Middle frontal gyrus (tissue), 1 donor: ENCODE results near the gene SYK.
"Not testable (repeated sequence)": the region's sequence is repeated elsewhere in the genome, so short reads cannot be mapped to it uniquely, and the experiment has no call there.

Source experiments
- DNase-seq: peaks from one replicate; pipeline ENCODE4 v3.0.0-alpha.2; 2015; ENCODE audit warnings: low spot score; ENCODE audit errors: extremely low spot score

Gene SYK

GRCh38 chr9:90873422-90873821, 71.8 kb downstream of the SYK start:
- no peak for DNase-seq

- no peak for DNase-seq
Measured at GRCh38 chr9:90874194-90874593, 72.6 kb downstream of the SYK start.

- no peak for DNase-seq
Measured at GRCh38 chr9:90878562-90878961, 76.9 kb downstream of the SYK start.

DNA sequence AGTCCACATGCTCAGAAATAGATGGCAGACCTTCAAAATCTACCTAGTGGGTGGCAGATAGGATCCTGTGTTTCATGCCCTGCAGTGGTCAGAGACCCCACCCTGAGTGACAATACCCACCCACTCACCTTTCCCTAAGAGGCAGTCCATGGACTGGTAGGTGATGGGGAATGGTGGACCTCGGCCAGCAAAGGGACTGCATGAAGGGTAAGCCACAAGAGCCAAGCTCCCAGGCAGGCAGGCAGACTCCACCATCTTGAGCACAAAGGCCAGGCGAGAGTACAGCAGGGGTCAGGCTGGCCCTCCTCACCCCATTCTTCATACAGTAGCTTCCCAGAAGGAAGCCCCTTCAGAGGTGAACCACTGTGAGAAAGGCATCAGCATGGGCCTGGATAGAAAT, 78.4 kb downstream of the SYK start:
- DNase-seq = no peak

DNA sequence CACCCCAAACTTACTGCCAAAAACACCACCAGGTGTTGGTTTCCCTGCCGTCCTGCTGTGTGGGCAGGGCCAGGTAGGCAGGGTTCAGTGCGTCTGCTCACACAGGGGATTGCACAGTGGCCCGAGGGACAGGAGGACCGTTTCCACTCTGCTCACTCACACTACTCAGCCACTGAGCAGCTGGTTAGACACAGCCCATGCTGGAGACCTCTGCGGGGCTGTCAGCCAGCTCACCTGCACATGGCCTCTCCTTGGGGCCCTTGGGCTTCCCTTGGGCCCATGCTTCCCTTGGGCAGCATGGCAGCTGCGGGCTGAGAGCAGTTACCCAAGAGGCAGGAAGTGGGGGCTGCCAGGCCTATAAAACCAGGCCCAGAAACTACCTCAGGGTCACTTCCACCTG, 79.0 kb downstream of the SYK start:
- DNase-seq = no peak

DNA sequence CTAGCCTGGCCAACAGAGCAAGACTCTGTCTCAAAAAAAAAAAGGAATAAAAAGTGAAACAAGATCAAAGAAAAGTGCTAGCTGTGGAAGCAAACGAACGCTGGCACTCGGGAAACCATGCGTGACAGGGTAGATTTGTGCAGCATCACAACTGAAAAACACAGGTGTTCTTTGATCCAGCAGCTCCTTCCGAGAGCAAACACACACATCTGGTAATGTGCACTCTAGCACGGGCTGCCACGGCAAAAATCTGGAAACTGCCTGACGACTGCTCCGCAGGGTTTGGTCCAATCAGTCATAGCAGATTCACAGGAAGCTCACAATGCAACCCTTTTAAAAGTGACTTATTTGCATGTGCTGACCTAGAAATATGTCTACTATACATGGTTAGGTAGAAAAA, 80.0 kb downstream of the SYK start:
- DNase-seq = no peak

DNA sequence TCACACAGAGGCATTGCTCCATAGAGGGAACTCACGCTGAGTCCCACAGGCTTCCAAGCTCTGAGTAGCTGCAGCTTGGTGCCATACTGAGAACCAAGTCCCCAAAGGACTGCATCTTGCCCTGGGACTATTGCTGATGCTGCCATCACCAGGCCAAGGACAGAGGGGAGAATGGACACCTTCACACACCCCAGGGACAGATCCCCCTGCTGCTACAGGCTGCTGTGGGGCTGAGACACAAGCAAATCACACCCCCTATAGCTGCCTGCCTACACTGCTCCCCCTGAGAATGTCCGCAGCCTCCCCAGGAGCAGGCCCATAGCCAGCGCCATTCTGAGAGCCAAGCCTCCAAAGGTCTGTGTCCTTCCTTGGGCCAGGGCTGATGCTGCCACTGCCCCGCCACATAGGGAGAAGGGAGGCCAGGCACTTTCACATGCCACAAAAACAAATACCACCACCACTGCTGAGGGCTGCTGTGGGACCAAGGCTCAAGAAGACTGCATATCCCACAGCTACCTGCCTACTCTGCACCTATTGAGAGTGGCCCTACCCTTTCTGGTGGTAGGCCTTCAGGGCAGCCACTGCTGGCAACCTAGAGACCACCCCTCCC, 81.5 kb downstream of the SYK start:
- no peak for DNase-seq

- no peak for DNase-seq
Measured at GRCh38 chr9:90883661-90884060, 82.0 kb downstream of the SYK start.

- no peak for DNase-seq
Measured at GRCh38 chr9:90884178-90884577, 82.6 kb downstream of the SYK start.

DNA sequence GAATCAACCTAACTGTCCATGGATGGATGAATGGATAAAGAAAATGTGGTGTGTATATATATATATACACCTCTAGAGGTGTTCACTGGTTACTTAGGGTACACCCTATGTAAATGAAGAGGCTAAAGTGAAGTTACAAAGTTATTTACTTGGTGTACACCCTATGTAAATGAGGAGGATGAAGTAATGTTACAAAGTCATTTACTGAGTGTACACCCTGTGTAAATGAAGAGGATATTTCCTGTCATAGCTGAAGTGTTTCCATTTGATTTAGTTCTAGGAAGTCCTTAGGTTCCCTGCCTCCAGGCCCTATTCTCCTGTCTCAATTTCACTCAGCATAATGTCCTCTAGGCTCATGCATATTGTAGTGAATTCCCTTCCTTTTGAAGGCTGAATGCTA, 85.2 kb downstream of the SYK start:
- not testable (repeated sequence) for DNase-seq

DNA sequence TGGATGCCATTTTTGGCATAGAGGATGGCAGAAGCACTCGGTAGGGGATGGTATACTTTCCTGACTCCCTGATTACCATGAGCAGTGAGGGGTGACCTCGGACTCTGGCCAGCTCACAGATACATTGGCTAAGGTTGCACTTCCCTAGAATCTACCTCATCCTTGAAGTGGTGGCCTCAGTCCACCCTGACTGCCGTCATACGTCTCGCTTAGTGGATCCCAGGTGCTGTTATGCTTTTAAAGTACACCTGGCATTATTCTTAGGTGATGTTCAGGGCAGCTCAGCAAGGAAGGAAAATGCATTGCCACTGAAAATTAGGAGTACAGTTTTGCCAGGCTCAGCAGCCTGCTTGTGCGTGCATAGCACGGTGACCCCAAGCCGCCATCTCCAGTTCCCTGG, 87.3 kb downstream of the SYK start:
- no peak for DNase-seq

DNA sequence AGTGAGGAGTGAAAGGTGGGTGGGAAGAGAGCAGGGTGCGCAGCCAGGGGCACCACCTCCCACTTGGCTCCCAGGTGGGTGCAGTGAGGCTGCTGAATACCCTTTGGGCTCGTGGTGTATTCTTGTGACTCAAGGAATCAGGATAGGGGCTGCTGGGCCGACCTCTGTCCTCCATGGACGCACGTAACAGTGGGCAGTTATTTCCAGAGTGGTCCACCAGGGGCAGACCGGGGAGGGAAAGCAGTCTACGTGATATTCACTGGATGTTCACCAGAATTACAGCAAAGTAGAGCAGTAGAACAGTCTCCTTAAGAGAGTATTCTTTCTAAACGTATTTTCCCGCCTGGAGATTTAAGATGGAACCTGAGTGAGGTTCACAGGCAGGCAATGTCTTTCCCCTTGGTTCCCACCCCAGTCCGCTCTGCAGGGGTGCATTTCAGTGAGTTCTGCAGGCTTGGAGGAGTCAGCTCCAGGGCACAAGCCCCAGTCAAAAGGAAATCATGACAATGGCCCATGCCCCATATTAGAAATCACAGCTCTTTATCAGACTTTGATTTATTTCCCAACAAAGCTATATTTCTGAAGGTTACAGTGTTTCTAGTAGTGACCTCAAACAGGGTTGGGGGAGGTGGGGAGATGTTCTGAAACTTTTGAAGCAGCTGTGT, 88.7 kb downstream of the SYK start:
- no peak for DNase-seq

GRCh38 chr9:90891308-90892040, 89.9 kb downstream of the SYK start:
- no peak for DNase-seq

- DNase-seq = no peak
Measured at GRCh38 chr9:90892918-90893317, 91.3 kb downstream of the SYK start.

GRCh38 chr9:90893706-90894105, 92.1 kb downstream of the SYK start:
- no peak for DNase-seq

DNA sequence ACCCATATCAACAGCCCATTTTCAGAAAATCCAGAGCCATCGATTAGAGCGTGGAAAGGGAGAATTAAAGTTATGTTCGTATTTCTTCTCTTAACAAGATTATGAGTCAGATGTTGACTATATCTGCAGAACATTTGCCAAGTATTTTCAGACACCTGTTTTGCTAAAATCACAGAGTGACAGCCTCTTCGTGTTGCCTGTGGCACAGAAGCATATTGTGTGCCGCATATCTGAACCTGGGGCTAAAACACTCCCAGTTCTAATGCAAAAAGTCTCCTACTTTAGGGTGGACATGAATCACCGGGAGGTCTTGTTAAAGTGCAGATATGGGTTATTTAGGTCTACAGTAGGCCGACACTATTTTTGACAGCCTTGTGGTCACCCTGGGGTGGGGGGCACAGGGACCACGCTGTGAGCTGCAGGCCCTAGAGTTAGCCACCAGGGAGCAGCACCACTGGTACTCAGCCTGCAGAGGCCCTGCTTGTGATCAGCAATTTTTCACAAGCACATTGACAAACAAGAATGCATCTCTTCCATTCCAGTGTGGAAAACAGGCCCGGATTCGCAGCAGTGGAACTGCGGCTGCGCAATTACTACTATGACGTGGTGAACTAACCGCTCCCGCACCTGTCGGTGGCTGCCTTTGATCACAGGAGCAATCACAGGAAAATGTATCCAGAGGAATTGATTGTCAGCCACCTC, 93.5 kb downstream of the SYK start:
- DNase-seq = no peak

DNA sequence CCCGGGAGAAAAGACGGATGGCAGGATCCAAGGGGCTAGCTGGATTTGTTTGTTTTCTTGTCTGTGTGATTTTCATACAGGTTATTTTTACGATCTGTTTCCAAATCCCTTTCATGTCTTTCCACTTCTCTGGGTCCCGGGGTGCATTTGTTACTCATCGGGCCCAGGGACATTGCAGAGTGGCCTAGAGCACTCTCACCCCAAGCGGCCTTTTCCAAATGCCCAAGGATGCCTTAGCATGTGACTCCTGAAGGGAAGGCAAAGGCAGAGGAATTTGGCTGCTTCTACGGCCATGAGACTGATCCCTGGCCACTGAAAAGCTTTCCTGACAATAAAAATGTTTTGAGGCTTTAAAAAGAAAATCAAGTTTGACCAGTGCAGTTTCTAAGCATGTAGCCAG, 94.2 kb downstream of the SYK start:
- DNase-seq = no peak

DNA sequence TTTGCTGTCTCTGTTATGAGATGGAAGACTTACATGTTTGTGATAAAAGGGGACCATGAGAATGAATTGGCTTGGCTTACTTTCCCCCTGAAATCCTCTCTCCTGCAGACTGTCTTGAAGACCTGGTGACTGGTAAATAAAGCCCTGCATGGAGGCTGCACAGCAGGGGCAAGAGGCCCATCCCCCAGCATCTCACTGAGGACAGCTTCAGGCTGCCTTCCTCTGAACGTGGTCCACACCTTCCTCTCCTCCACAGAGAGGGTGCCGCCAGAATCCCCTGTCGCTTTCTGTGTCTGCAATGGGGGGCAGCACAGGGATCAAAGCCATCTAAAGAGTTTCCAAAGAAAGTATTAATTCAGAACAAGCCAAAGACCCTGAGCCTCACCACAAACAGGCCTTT, 94.6 kb downstream of the SYK start:
- DNase-seq = no peak

DNA sequence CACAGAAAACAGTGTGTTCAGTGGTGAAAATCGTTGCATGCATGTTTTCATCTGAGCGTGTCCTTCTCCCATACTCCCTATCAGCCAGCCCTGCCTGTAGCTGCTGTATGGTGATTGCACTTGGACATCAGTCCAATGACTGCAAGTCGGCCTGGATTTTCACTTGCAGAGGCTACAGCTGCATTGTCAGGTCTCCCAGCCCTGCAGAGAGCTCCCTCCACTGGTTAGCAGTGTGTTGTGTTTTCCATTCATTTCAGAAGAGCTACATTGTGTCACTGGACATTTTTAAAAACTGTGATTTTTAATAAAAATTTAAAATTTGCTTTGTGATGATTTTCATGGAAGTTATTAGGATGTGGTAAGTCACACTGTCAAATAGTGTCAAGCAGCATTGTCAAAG, 96.6 kb downstream of the SYK start:
- no peak for DNase-seq

- DNase-seq = no peak
Measured at GRCh38 chr9:90899287-90899686, 97.7 kb downstream of the SYK start.

- DNase-seq = no peak
Measured at GRCh38 chr9:90900130-90900529, 98.5 kb downstream of the SYK start.

DNA sequence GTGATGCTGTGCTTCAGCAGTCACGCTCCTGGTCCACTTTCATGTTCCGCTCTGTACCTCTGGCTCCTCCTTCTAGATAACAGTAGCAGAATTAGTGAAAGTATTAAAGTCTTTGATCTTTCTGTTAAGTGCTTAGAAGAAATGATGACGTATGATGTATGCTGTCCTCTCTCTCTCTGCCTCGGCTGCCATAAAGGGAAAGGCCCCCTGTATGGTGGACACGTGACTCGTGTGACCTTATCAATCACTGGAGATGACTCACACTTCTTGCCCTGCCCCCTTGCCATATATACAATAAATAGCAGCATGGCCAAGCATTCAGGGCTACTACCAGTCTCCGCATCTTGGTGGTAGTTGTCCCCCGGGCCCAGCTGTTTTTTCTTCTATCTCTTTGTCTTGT, 100.3 kb downstream of the SYK start:
- no peak for DNase-seq
